NCI-H1930 (cell line): ENCODE measurements around the gene LRRC56.

Source experiments
- DNase-seq, 2 experiments: peaks; one replicate each; lab custom pipeline; 2025; lab: John Stamatoyannopoulos, UW

LRRC56 gene

GRCh38 chr11:598005-598680 is 60.8 kb downstream of the LRRC56 start:
- DNase-seq: no peak

- DNase-seq: no peak
Measured at GRCh38 chr11:601573-602245, 64.4 kb downstream of the LRRC56 start.

DNA sequence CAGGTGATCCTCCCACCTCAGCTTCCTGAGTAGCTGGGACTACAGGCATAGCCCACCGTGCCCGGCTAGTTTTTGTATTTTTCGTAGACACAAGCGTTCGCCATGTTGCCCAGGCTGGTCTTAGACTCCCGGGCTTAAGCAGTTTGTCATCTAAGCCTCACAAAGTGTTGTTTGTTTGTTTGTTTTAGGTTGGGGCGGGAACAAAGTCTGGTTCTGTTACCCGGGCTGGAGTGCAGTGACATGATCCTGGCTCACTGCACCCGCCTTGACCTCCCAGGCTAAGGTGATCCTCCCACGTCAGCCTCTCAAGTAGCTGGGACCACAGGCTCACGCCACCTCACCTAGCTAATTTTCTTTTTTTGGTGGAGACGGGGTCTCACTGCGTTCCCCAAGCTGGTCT is 65.8 kb downstream of the LRRC56 start:
- no peak for DNase-seq
